ENCODE results near the gene NEUROG1. TPM values are rescaled to one million over a fixed set of nuclear protein-coding genes. Genes with fewer than 3 reads are reported as not detected.

NEUROG1 gene
- total RNA-seq, 3 donors from 2014 or later (not counting 1 experiment from before 2014, with no cell fraction given), result not detected

DNA sequence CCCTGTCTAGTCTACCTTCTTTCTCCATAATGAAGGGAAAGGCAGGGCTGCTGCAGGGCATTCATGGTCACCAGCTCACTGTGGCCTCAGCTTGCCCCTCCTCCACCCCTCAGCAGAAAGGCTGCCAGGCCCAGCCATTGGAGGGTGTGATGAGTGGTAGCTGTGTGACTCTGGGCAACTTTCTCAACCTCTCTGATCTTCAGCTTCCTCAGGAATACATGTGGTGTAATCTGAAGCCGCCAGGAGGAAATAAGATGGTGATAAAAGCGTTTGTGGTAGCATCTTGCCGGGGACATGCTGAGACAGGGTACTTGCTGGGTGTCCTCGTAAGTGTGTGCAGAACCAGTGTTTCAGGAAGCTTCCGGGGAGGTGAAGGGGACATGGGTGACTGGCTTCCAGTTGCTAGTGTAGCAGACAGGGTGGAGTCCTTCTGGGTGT is 33.2 kb upstream of the NEUROG1 start:
- TF ChIP-seq, protein P1, sequence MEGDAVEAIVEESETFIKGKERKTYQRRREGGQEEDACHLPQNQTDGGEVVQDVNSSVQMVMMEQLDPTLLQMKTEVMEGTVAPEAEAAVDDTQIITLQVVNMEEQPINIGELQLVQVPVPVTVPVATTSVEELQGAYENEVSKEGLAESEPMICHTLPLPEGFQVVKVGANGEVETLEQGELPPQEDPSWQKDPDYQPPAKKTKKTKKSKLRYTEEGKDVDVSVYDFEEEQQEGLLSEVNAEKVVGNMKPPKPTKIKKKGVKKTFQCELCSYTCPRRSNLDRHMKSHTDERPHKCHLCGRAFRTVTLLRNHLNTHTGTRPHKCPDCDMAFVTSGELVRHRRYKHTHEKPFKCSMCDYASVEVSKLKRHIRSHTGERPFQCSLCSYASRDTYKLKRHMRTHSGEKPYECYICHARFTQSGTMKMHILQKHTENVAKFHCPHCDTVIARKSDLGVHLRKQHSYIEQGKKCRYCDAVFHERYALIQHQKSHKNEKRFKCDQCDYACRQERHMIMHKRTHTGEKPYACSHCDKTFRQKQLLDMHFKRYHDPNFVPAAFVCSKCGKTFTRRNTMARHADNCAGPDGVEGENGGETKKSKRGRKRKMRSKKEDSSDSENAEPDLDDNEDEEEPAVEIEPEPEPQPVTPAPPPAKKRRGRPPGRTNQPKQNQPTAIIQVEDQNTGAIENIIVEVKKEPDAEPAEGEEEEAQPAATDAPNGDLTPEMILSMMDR (IDR thresholded peaks at IDR 0.05), result no peak
- H3K36me3 Mint-ChIP-seq, result no peaks in the 10 kb centered on the region
- no peak overlapping the region for H3K4me3 Mint-ChIP-seq
- H3K9me3 ChIP-seq (ENCODE audit: control insufficient read depth, insufficient read depth, low read length), result no peaks in the 10 kb centered on the region
- no peak overlapping the region for H3K27ac ChIP-seq (ENCODE audit: low read length)
- H3K9me3 Mint-ChIP-seq, result no peaks in the 10 kb centered on the region
- no peaks in the 10 kb centered on the region for H3K36me3 ChIP-seq (ENCODE audit: control insufficient read depth, insufficient read depth, low read length)
- WGBS (ENCODE audit: insufficient coverage), result 68% methylated on average over 5 of the region's 5 CpGs
- H3K27me3 ChIP-seq (ENCODE audit: control insufficient read depth, insufficient read depth, low read length), result no peaks in the 10 kb centered on the region
- H3K4me1 ChIP-seq (ENCODE audit: control insufficient read depth, insufficient read depth, low read length), result no peaks in the 10 kb centered on the region
- ATAC-seq, result no peak
- intact Hi-C loops (cut with micrococcal nuclease), result loop anchor here (5.0 kb wide), 1 partner anchor 102 kb away; no protein-coding TSS in a partner anchor
- no peak for DNase-seq
- H3K4me3 ChIP-seq (ENCODE audit: low read length), result no peak overlapping the region
- peaks cover 6 to 11% of the 10 kb centered on the region in 2 donors for H3K27me3 Mint-ChIP-seq (ENCODE audit: low read depth in 2 of 2)
- peaks cover 0 to 5% of the 10 kb centered on the region in 2 donors for H3K4me1 Mint-ChIP-seq
- no peak overlapping the region for H3K27ac Mint-ChIP-seq

DNA sequence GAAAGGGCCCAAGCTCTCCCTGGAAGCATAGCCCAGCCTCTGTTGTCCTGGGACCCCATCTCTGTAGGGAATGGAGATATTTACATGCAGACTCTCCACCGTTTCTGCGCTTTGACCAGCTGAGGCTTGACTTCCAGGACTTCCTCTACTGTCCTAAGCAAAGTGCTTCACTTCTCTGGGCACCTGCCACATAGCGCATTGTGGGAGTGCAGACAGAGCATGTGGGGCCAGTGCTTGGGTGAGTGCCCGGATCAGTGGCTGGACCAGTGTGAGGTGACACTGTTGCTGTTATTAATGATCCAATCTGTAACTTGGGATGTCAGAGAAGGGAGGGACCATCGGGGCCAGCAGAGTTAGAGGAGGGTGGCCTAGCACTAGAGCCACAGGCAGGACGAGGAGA is 32.5 kb upstream of the NEUROG1 start:
- no peak overlapping the region for H3K4me3 Mint-ChIP-seq
- ATAC-seq, result no peak
- H3K4me1 ChIP-seq (ENCODE audit: control insufficient read depth, insufficient read depth, low read length), result no peaks in the 10 kb centered on the region
- no peak for DNase-seq
- 80% methylated on average over 6 of the region's 6 CpGs for WGBS (ENCODE audit: insufficient coverage)
- no peak overlapping the region for H3K4me3 ChIP-seq (ENCODE audit: low read length)
- no peak overlapping the region for H3K27ac ChIP-seq (ENCODE audit: low read length)
- intact Hi-C loops (cut with micrococcal nuclease), result loop anchor here (5.0 kb wide), 1 partner anchor 101 kb away; no protein-coding TSS in a partner anchor
- no peak overlapping the region for H3K27ac Mint-ChIP-seq
- H3K36me3 ChIP-seq (ENCODE audit: control insufficient read depth, insufficient read depth, low read length), result no peaks in the 10 kb centered on the region
- H3K27me3 Mint-ChIP-seq (ENCODE audit: low read depth in 2 of 2), result peaks cover 6 to 11% of the 10 kb centered on the region in 2 donors
- no peaks in the 10 kb centered on the region for H3K36me3 Mint-ChIP-seq
- TF ChIP-seq, protein P1 (IDR thresholded peaks at IDR 0.05), result no peak
- peaks cover 0 to 5% of the 10 kb centered on the region in 2 donors for H3K4me1 Mint-ChIP-seq
- no peaks in the 10 kb centered on the region for H3K9me3 Mint-ChIP-seq
- no peaks in the 10 kb centered on the region for H3K27me3 ChIP-seq (ENCODE audit: control insufficient read depth, insufficient read depth, low read length)
- H3K9me3 ChIP-seq (ENCODE audit: control insufficient read depth, insufficient read depth, low read length), result no peaks in the 10 kb centered on the region

DNA sequence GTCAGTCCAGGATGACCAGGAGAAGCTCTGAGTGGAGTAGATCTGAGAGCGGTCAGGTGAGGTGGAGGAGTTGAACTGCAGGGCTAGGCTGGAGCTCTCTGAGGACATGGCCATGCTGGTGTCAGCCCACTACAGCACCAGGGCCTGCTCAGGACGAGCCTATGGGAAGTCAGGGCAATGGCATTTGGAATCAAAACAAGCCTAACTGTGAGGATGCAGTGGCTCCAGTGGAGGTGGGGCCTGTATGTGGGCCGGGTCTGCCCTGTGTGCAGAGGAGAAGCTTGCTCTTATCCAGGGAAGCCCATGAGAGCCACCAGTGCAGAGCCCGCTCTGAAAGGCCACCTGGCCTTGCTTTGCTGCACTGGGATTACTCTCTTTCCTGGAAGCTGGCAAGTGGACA is 31.9 kb upstream of the NEUROG1 start:
- Mint-ChIP-seq H3K9me3 (no peaks in the 10 kb centered on the region), H3K27me3 (ENCODE audit: low read depth in 2 of 2) (peaks cover 4 to 8% of the 10 kb centered on the region in 2 donors), H3K27ac (no peak overlapping the region), H3K4me1 (peaks cover 0 to 5% of the 10 kb centered on the region in 2 donors), H3K4me3 (no peak overlapping the region), H3K36me3 (no peaks in the 10 kb centered on the region)
- TF ChIP-seq, protein P1 (IDR thresholded peaks at IDR 0.05), result no peak
- Histone ChIP-seq H3K9me3 (ENCODE audit: control insufficient read depth, insufficient read depth, low read length) (no peaks in the 10 kb centered on the region), H3K4me3 (ENCODE audit: low read length) (no peak overlapping the region), H3K4me1 (ENCODE audit: control insufficient read depth, insufficient read depth, low read length) (no peaks in the 10 kb centered on the region), H3K27me3 (ENCODE audit: control insufficient read depth, insufficient read depth, low read length) (no peaks in the 10 kb centered on the region), H3K36me3 (ENCODE audit: control insufficient read depth, insufficient read depth, low read length) (no peaks in the 10 kb centered on the region), H3K27ac (ENCODE audit: low read length) (no peak overlapping the region)
- no peak for DNase-seq
- ATAC-seq, result no peak
- intact Hi-C loops (cut with micrococcal nuclease), result loop anchor here (5.0 kb wide), 1 partner anchor 100 kb away; no protein-coding TSS in a partner anchor
- WGBS (ENCODE audit: insufficient coverage), result 78% methylated on average over 4 of the region's 4 CpGs

Data from natural killer cell (primary cell).